ENCODE data around the gene DPEP1. TPM values are rescaled to one million over a fixed set of nuclear protein-coding genes. Genes with fewer than 3 reads are reported as not detected.

DPEP1 gene
- total RNA-seq, 1 donor from 2014 or later, result not detected

- no peak overlapping the region for H3K27ac ChIP-seq
- H3K36me3 ChIP-seq, result no peaks in the 10 kb centered on the region
- H3K9me3 ChIP-seq, result no peaks in the 10 kb centered on the region
- TF ChIP-seq CTCF (IDR thresholded peaks at IDR 0.05), result no peak
- intact Hi-C loops (cut with DNase I), result no loop called here
- peaks cover 7 to 10% of the 10 kb centered on the region in 2 donors for H3K4me1 ChIP-seq
- DNase-seq (ENCODE audit: low spot score in 2 of 2), result no peak
- H3K27me3 ChIP-seq, result peaks cover 4% of the 10 kb centered on the region
- H3K4me3 ChIP-seq, result no peak overlapping the region
Observed at GRCh38 chr16:89572485-89573205, 40.8 kb upstream of the DPEP1 start.

- Histone ChIP-seq H3K4me3 (no peak overlapping the region), H3K27ac (no peak overlapping the region), H3K4me1 (peaks cover 7 to 10% of the 10 kb centered on the region in 2 donors), H3K9me3 (no peaks in the 10 kb centered on the region), H3K36me3 (no peaks in the 10 kb centered on the region), H3K27me3 (peaks cover 4% of the 10 kb centered on the region)
- TF ChIP-seq CTCF (IDR thresholded peaks at IDR 0.05), result no peak
- intact Hi-C loops (cut with DNase I), result no loop called here
- no peak for DNase-seq (ENCODE audit: low spot score in 2 of 2)
Observed at GRCh38 chr16:89573826-89574680, 39.4 kb upstream of the DPEP1 start.

- H3K4me3 ChIP-seq, result peak overlapping the region; percentile 11 to 44
- peaks cover 7 to 10% of the 10 kb centered on the region in 2 donors for H3K4me1 ChIP-seq
- intact Hi-C loops (cut with DNase I), result no loop called here
- TF ChIP-seq CTCF (IDR thresholded peaks at IDR 0.05), result peak; percentile 19 to 53 (median 41)
- H3K36me3 ChIP-seq, result no peaks in the 10 kb centered on the region
- DNase-seq (ENCODE audit: low spot score in 2 of 2), result no peak
- H3K9me3 ChIP-seq, result no peaks in the 10 kb centered on the region
- no peak overlapping the region for H3K27ac ChIP-seq
- H3K27me3 ChIP-seq, result peaks cover 4% of the 10 kb centered on the region
Observed at GRCh38 chr16:89574681-89575246, 38.7 kb upstream of the DPEP1 start.

- Histone ChIP-seq H3K27ac (no peak within 1 kb of the TSS), H3K9me3 (no peaks in the 10 kb centered on the region), H3K4me1 (peaks cover 7 to 10% of the 10 kb centered on the region in 2 donors), H3K36me3 (no peaks in the 10 kb centered on the region), H3K4me3 (peak within 1 kb of the TSS; percentile 11 to 44), H3K27me3 (peaks cover 4% of the 10 kb centered on the region)
- TF ChIP-seq CTCF (IDR thresholded peaks at IDR 0.05), result no peak
- no peak for DNase-seq (ENCODE audit: low spot score in 2 of 2)
- intact Hi-C loops (cut with DNase I), result no loop called here
Observed at GRCh38 chr16:89575247-89576152, 37.9 kb upstream of the DPEP1 start, which contains the start of gene CPNE7. Gene CPNE7, plus strand, starts transcription at chr16:89575758. Its CDS starts 140 bp downstream, at chr16:89575898.
